ENCODE data around the gene SCAMP4.

Gene SCAMP4

GRCh38 chr19:1936916-1937610, 31.9 kb downstream of the SCAMP4 start:
- no peak for DNase-seq (ENCODE audit: low read depth in 2 of 2)

GRCh38 chr19:1938071-1938470, 32.9 kb downstream of the SCAMP4 start:
- no peak for DNase-seq (ENCODE audit: low read depth in 2 of 2)

- no peak for DNase-seq (ENCODE audit: low read depth in 2 of 2)
Observed at GRCh38 chr19:1941146-1942077, 36.2 kb downstream of the SCAMP4 start, which contains the start of gene CSNK1G2. TSS of gene CSNK1G2 (plus strand) at chr19:1941172. CDS start at chr19:1969773, 28,601 bp downstream.

GRCh38 chr19:1942078-1942933, 37.1 kb downstream of the SCAMP4 start:
- peak in 1 of 2 experiments; percentile 14 for DNase-seq (ENCODE audit: low read depth in 2 of 2)

GRCh38 chr19:1942934-1943555, 37.8 kb downstream of the SCAMP4 start:
- DNase-seq (ENCODE audit: low read depth in 2 of 2) = no peak

GRCh38 chr19:1943661-1944087, 38.5 kb downstream of the SCAMP4 start:
- DNase-seq (ENCODE audit: low read depth in 2 of 2) = no peak

- DNase-seq (ENCODE audit: low read depth in 2 of 2) = no peak
Observed at GRCh38 chr19:1944088-1944915, 39.1 kb downstream of the SCAMP4 start.

GRCh38 chr19:1944916-1945561, 39.8 kb downstream of the SCAMP4 start:
- DNase-seq (ENCODE audit: low read depth in 2 of 2) = no peak

GRCh38 chr19:1945899-1946298, 40.7 kb downstream of the SCAMP4 start:
- peak in 1 of 2 experiments; percentile 6 for DNase-seq (ENCODE audit: low read depth in 2 of 2)

- no peak for DNase-seq (ENCODE audit: low read depth in 2 of 2)
Observed at GRCh38 chr19:1947651-1948209, 42.5 kb downstream of the SCAMP4 start.

GRCh38 chr19:1949304-1950101, 44.3 kb downstream of the SCAMP4 start:
- no peak for DNase-seq (ENCODE audit: low read depth in 2 of 2)

- no peak for DNase-seq (ENCODE audit: low read depth in 2 of 2)
Observed at GRCh38 chr19:1950640-1951039, 45.4 kb downstream of the SCAMP4 start.

GRCh38 chr19:1952635-1953034, 47.4 kb downstream of the SCAMP4 start:
- no peak for DNase-seq (ENCODE audit: low read depth in 2 of 2)

- no peak for DNase-seq (ENCODE audit: low read depth in 2 of 2)
Observed at GRCh38 chr19:1953037-1953436, 47.8 kb downstream of the SCAMP4 start.

GRCh38 chr19:1953441-1954094, 48.4 kb downstream of the SCAMP4 start:
- no peak for DNase-seq (ENCODE audit: low read depth in 2 of 2)

GRCh38 chr19:1954532-1954933, 49.3 kb downstream of the SCAMP4 start:
- no peak for DNase-seq (ENCODE audit: low read depth in 2 of 2)

GRCh38 chr19:1955171-1956121, 50.2 kb downstream of the SCAMP4 start:
- no peak for DNase-seq (ENCODE audit: low read depth in 2 of 2)

Measured in fibroblast of skin of left quadriceps (primary cell).